ENCODE results near the gene CHKA. TPM values are rescaled to one million over a fixed set of nuclear protein-coding genes. Genes with fewer than 3 reads are reported as not detected.

The CHKA gene
- total and polyA plus RNA-seq, 2 of the 8 experiments (the other 6 are each of a cell fraction or from before 2014, with no cell fraction given) = 61.2 to 86.6 TPM

DNA sequence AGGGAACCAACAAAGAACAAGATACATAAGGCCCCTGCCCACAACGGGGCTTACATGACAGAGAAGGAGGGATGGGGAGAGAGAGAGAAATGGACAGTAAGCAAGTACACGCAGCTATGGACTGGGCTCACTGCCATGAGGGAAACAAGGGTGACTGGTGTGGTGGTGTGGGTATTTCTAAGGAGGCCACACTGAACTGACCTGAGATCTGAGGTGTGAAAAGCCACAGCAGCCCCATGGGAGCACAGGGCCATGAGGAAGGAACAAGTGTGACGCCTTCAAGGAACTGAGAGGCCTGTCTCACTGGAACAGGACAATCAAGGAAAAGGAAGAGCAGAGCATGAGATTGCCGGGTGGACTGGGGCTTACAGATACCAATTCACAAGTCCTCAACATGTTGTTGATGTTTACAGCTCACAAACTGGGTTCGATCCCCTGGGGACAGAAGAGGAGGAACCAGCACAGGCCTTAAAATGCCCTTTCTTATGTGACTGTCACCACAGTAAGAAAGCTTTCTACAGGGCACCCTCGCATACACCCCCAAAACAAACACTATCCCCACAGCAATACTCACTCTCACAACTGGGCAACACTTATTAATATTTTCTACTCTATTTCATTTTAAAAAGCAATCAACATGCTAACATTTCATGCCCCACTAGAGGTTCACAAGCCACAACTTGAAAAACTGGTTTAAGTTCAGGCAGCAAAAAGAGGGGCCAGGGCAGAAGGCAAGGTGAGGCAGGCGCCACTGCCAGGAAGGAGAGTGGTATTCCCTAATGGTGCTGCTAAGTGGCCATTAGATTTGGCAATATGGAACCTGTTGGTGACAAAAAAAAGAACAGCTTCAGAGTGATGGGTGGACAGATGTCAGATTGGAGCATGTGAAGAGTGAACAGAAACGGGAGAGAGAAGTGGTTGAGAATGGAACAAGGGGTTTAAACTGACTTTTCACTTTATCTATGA, 43.3 kb downstream of the CHKA start:
- no peak overlapping the region for H2BK12ac ChIP-seq (ENCODE audit: low read depth, low read length)

More for the DNA sequence above, 43.3 kb downstream of the CHKA start:
- peak overlapping the region; percentile 53; the same call in 1 of the 2 replicates for H4K8ac ChIP-seq (ENCODE audit: extremely low read depth, insufficient read depth, low read length)
- H3K79me2 ChIP-seq (ENCODE audit: control insufficient read depth in 1 of 2, insufficient read depth in 2 of 2, low read length in 2 of 2) = peaks cover 3 to 55% of the 10 kb centered on the region in 2 experiments
- no peak overlapping the region for H3K9ac ChIP-seq (replicated peaks in 1 of 4; ENCODE audit: extremely low read depth in 1 of 4, low read depth in 3 of 4, low read length in 3 of 4)
- H3K4me3 ChIP-seq (ENCODE audit: extremely low read depth in 1 of 4, insufficient read depth in 2 of 4, low read depth in 3 of 4, low read length in 4 of 4) = no peak overlapping the region
- no peak overlapping the region for H2BK120ac ChIP-seq (replicated peaks; ENCODE audit: low read depth, low read length)
- CTCF ChIA-PET (ENCODE audit: partially characterized antibody) = interaction anchor here (0.6 to 1.3 kb wide), 4 partner anchors 128 to 335 kb away, joined by 3 read pairs; no protein-coding TSS in a partner anchor
- POLR2A ChIA-PET (ENCODE audit: partially characterized antibody) = interaction anchor here (0.7 to 2.4 kb wide), 4 partner anchors 9 to 41 kb away, joined by 3 to 9 read pairs (median 5); no protein-coding TSS in a partner anchor
- no peaks in the 10 kb centered on the region for H3K23me2 ChIP-seq (ENCODE audit: low read depth, low read length)
- no peak overlapping the region for H3K27ac ChIP-seq (ENCODE audit: low read depth, low read length)
- TF ChIP-seq CHD2 (IDR thresholded peaks at IDR 0.05; ENCODE audit: low read length) (no peak), YY1 (IDR thresholded peaks at IDR 0.05; ENCODE audit: low read depth, low read length) (no peak), RXRA (IDR thresholded peaks at IDR 0.05; ENCODE audit: insufficient read depth, low read depth, low read length) (no peak), POLR2AphosphoS5 (IDR thresholded peaks at IDR 0.05; ENCODE audit: low read depth, low read length) (no peak), RAD21 (IDR thresholded peaks at IDR 0.05 in 1 of 2, conservative IDR thresholded peaks at IDR 0.05 in 1 of 2; ENCODE audit: low read depth in 2 of 2, low read length in 2 of 2) (0 out of 4 replicates have a peak, but pooled peaks of 1 of the 2 experiments have one; percentile 1), RBBP5 (IDR thresholded peaks at IDR 0.05; ENCODE audit: borderline replicate concordance, low read depth, low read length) (no peak), TCF12 (IDR thresholded peaks at IDR 0.05; ENCODE audit: low read depth, low read length) (no peak), EGR1 (IDR thresholded peaks at IDR 0.05; ENCODE audit: borderline replicate concordance, low read depth, low read length) (no peak)
- H3K23ac ChIP-seq (ENCODE audit: insufficient read length) = no peak overlapping the region
- H4K20me1 ChIP-seq (replicated peaks in 1 of 2; ENCODE audit: control insufficient read depth in 1 of 2, insufficient read depth in 2 of 2, low read length in 2 of 2) = peaks cover 5 to 19% of the 10 kb centered on the region in 2 experiments
- H3K4ac ChIP-seq (replicated peaks; ENCODE audit: insufficient read length, low read depth, low read length) = no peak overlapping the region
- 92% methylated on average over 8 of the region's 8 CpGs; no CpG with 5 or more reads in 1 of the 2 experiments for WGBS, 2 experiments (ENCODE audit: extremely low coverage in 1 of 2, insufficient coverage in 1 of 2, insufficient read length in 1 of 2, insufficient replicate concordance in 2 of 2, low coverage in 1 of 2, low lambda C conversion rate in 2 of 2, missing lambda C conversion rate in 1 of 2)
- no peak overlapping the region for H3K14ac ChIP-seq (ENCODE audit: insufficient read length)
- no peak overlapping the region; the same call in 1 of the 2 replicates for H2BK5ac ChIP-seq (ENCODE audit: low read depth, low read length)
- H3K79me1 ChIP-seq (ENCODE audit: low read depth, low read length) = peaks cover 23% of the 10 kb centered on the region
- H3K4me1 ChIP-seq (replicated peaks in 1 of 4; ENCODE audit: control insufficient read depth in 3 of 4, insufficient read depth in 4 of 4, low read length in 3 of 4) = no peaks in the 10 kb centered on the region
- H2BK20ac ChIP-seq (ENCODE audit: low read length) = no peak overlapping the region
- H3K18ac ChIP-seq (ENCODE audit: extremely low read depth, low read length) = no peak overlapping the region
- H2BK15ac ChIP-seq (ENCODE audit: low read length) = no peak overlapping the region
- H3K27me3 ChIP-seq (replicated peaks in 1 of 4; ENCODE audit: control insufficient read depth in 3 of 4, extremely low read depth in 1 of 4, insufficient read depth in 3 of 4, low read length in 3 of 4) = no peaks in the 10 kb centered on the region
- H3K4me2 ChIP-seq (ENCODE audit: insufficient read depth in 1 of 2, low read depth in 2 of 2, low read length in 2 of 2) = no peak overlapping the region
- no peak overlapping the region for H3K56ac ChIP-seq (replicated peaks; ENCODE audit: insufficient read length, low read depth, low read length)
- FAIRE-seq = no peak
- peaks cover 14 to 57% (median 30%) of the 10 kb centered on the region in 4 experiments for H3K36me3 ChIP-seq (ENCODE audit: control insufficient read depth in 2 of 4, insufficient read depth in 4 of 4, low read length in 3 of 4)
- DNase-seq (ENCODE audit: low read depth in 1 of 2, low spot score in 2 of 2) = no peak
- H3K9me3 ChIP-seq (ENCODE audit: insufficient read depth in 2 of 2, low read depth in 1 of 2, low read length in 1 of 2) = no peaks in the 10 kb centered on the region
- no peak overlapping the region for H2AK5ac ChIP-seq (ENCODE audit: low read depth, low read length)
- no peak overlapping the region for H4K91ac ChIP-seq (replicated peaks; ENCODE audit: insufficient read length, low read length)
- no peak overlapping the region for H4K5ac ChIP-seq (ENCODE audit: insufficient read length, low read depth, low read length)
- no peak overlapping the region for H2AFZ ChIP-seq (ENCODE audit: low read length)

Data from H1 (cell line).